AG04449 (cell line): Measurements from ENCODE around the gene PFDN2.

Experiments used
- CTCF ChIA-PET: fragments of 350-600 bp; formaldehyde crosslinking; extraction: SDS; loops from one replicate; lab custom pipeline; 2021; ENCODE audit warnings: antibody characterized with exemption; lab: Yijun Ruan, JAX
- POLR2A ChIA-PET: fragments of 400-600, 350-600 bp; formaldehyde crosslinking; extraction: SDS; loops from one replicate; lab custom pipeline; 2020; ENCODE audit warnings: antibody characterized with exemption, inconsistent platforms; lab: Yijun Ruan, JAX
- DNase-seq: peaks from one replicate; pipeline ENCODE4 v3.0.0-alpha.2; 2010; ENCODE audit warnings: low read depth, low spot score
- H3K4me3 ChIP-seq: 2 replicates; pipeline ENCODE4 v1.5.1; 2011; ENCODE audit warnings: low read depth, mild to moderate bottlenecking, control low read depth, low read length
- CTCF ChIP-seq: IDR thresholded peaks from one replicate; pipeline ENCODE4 v1.5.1; 2011; ENCODE audit warnings: mild to moderate bottlenecking, moderate library complexity, low read length, control low read depth, inconsistent platforms; ENCODE audit not compliant: insufficient read depth; ENCODE audit errors: missing control alignments

The PFDN2 gene

DNA sequence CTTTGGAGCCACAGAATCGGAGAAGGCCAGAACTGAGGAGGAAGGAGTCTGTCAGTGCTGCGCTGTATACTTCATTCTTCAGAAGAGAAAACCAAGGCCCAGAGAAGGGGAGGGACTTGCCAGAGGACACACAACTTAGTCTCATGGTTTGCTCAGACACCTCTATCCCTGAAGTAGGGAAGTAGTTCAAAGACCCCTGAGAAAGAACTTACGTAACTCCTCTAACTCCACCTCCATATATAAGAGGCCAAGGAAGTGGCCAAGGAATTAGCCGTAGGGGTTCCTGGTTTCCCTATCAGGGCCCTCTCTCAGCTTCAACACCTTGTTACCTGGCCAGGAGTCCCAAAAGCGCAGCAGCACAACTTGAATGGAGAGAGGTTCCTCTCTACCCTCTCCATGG is 27.9 kb downstream of the PFDN2 start:
- ChIA-PET POLR2A (no interaction called here), CTCF (interaction anchor here (1.0 to 7.8 kb wide), 3 partner anchors 9 to 93 kb away, joined by 4 to 82 read pairs (median 5); partner anchors contain the start of gene KLHDC9)
- DNase-seq: no peak
- TF ChIP-seq CTCF: no peak
- no peak overlapping the region for H3K4me3 ChIP-seq

- CTCF ChIA-PET: interaction anchor here (0.5 to 7.8 kb wide), 4 partner anchors 9 to 92 kb away, joined by 3 to 82 read pairs (median 4); partner anchors contain the start of gene KLHDC9
- no peak for DNase-seq
- POLR2A ChIA-PET: interaction anchor here (1.1 to 1.3 kb wide), 2 partner anchors 12 to 44 kb away, joined by 3 to 4 read pairs; partner anchors contain the start of gene USF1
- no peak for TF ChIP-seq CTCF
- H3K4me3 ChIP-seq: no peak within 1 kb of the TSS
Observed at GRCh38 chr1:161089251-161089924, 28.4 kb downstream of the PFDN2 start, which contains the start of gene NECTIN4. NECTIN4 (minus strand) TSS chr1:161089558; CDS start chr1:161089296, 262 bp downstream.

DNA sequence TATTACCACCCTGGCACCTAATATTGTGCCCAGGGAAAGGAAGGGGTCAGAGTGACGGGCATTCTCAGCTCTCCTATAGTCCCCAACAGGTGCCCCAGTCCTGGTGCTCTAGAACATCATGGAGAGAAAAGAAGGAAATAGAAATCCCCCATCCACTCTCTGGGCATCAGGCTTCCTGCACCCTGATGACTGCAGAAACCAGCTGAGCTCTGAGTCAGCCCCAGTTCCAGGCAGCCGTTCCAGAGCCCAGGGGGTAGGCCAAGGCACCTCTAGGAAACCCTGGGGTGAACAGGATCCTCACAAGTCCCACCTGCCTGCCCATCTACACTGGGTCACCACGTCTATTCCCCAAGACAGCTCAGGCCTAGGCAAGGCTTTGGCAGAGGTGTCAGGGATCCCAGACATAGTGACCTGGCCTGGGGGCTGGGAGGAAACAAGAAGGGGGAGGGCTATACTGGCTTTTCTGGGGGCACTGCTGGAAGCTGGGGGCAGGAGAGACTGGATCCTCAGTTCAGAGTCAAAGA is 29.2 kb downstream of the PFDN2 start:
- H3K4me3 ChIP-seq: no peak overlapping the region
- ChIA-PET CTCF (interaction anchor here (1.0 to 7.8 kb wide), 4 partner anchors 10 to 93 kb away, joined by 3 to 82 read pairs (median 4); partner anchors contain the start of gene KLHDC9), POLR2A (interaction anchor here (1.1 to 1.3 kb wide), 2 partner anchors 12 to 43 kb away, joined by 3 to 4 read pairs; partner anchors contain the start of gene USF1)
- DNase-seq: no peak
- TF ChIP-seq CTCF: no peak

GRCh38 chr1:161086457-161086856 is 31.4 kb downstream of the PFDN2 start:
- ChIA-PET CTCF (interaction anchor here (0.6 to 7.8 kb wide), 5 partner anchors 12 to 89 kb away, joined by 3 to 82 read pairs (median 5); partner anchors contain the start of gene KLHDC9), POLR2A (interaction anchor here (1.2 kb wide), 1 partner anchor 41 kb away, joined by 4 read pairs; the partner anchor contains the start of gene USF1)

DNA sequence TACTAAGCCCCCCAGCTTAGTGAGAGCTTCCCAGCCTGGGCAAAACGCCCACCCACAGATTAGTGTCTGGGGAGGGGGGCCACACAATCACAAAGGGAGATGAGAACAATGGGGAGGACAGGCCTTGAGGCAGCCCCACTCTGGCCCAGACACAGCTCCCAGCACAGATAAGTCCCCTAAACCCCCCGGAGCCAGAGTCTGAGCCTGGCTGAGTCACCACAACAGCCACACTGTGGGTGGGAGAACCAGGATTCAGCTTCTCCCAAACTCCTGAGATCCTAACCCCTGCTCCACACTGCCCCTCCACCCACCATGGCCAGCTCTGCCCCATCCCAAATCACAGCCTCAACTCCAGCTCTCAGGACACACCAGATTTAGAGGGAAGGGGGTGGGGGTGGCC is 32.7 kb downstream of the PFDN2 start:
- no peak overlapping the region for H3K4me3 ChIP-seq
- DNase-seq: no peak
- TF ChIP-seq CTCF: no peak
- ChIA-PET CTCF (interaction anchor here (0.6 to 7.8 kb wide), 7 partner anchors 9 to 87 kb away, joined by 3 to 82 read pairs (median 5); partner anchors contain the start of gene KLHDC9), POLR2A (no interaction called here)

More at GRCh38 chr1:161086457-161086856, 31.4 kb downstream of the PFDN2 start:
- DNase-seq: no peak
- no peak for TF ChIP-seq CTCF
- no peak overlapping the region for H3K4me3 ChIP-seq
